Activated naive CD8-positive, alpha-beta T cell treated with anti-CD3 and anti-CD28 coated beads, Interleukin-2, amount 50 U/mL, for 24 hours (primary cell): ENCODE data around the gene ENOX1.

ENCODE experiments used
- ATAC-seq: fragments of 150-1000 bp; cut with Tn5 transposase; one replicate; pipeline ENCODE4 v1.10.0; 2021
- DNase-seq: peaks from one replicate; pipeline ENCODE4 v3.0.0; 2021
- H3K27ac Mint-ChIP-seq: one replicate; pipeline ENCODE4 v1.8.0; 2021; ENCODE audit warnings: mild to moderate bottlenecking, mixed read lengths
- H3K27me3 Mint-ChIP-seq: one replicate; pipeline ENCODE4 v1.8.0; 2021; ENCODE audit warnings: mixed read lengths
- H3K36me3 Mint-ChIP-seq: one replicate; pipeline ENCODE4 v1.8.0; 2021; ENCODE audit warnings: low read depth, mixed read lengths
- H3K4me1 Mint-ChIP-seq: one replicate; pipeline ENCODE4 v1.8.0; 2021; ENCODE audit warnings: mixed read lengths
- H3K4me3 Mint-ChIP-seq: one replicate; pipeline ENCODE4 v1.8.0; 2021; ENCODE audit warnings: mild to moderate bottlenecking, moderate library complexity, mixed read lengths
- H3K9me3 Mint-ChIP-seq: one replicate; pipeline ENCODE4 v1.8.0; 2021; ENCODE audit warnings: mixed read lengths

Gene ENOX1

DNA sequence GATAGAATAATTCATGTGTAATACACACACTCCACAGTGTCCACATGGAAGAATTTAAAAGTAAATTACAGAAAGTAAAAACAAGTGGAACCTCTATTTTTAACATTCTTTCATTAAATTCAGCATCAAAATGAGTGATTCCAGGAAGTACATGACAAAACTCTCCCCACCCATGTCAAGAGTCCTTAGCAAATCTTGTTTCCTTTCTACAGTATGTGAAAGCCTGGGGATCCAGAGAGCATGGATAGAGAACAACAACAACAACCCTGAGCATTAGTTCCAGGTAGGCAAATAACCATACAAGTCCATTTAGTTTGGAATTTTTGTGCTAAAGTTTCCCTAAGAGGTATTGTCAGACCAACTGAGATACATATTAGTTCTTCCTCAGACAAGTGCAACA, 267.9 kb downstream of the ENOX1 start:
- ATAC-seq: no peak
- H3K27me3 Mint-ChIP-seq: peaks cover 3% of the 10 kb centered on the region

DNA sequence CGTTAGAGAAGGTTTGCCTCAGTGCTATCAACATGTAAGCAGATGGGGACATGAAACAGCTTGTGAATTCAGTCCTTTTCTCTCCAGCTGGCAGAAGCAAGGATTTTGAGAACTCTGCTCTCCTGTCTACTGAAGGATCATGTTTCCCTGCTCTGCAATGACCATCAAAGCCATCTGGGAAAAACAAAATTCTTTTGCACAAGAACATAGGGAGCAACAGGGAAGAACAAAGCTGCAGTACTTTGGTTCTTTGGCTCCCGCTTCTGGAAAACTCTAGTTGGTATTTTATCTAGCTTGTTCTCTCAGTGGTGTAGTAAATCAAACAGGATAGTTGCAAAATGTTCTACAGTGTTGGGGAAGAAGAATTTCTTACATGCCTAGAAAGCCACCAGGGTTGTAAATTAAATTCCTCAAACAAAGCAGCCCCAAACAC, 270.4 kb downstream of the ENOX1 start:
- Mint-ChIP-seq H3K4me3 (no peak overlapping the region), H3K27ac (no peak overlapping the region), H3K9me3 (no peaks in the 10 kb centered on the region), H3K36me3 (no peaks in the 10 kb centered on the region), H3K27me3 (peaks cover 7% of the 10 kb centered on the region), H3K4me1 (no peaks in the 10 kb centered on the region)
- DNase-seq (no peak), ATAC-seq (no peak)

More for the DNA sequence above, 267.9 kb downstream of the ENOX1 start:
- H3K4me3 Mint-ChIP-seq: no peak overlapping the region
- H3K27ac Mint-ChIP-seq: no peak overlapping the region
- no peaks in the 10 kb centered on the region for H3K4me1 Mint-ChIP-seq
- H3K9me3 Mint-ChIP-seq: no peaks in the 10 kb centered on the region
- no peak for DNase-seq
- no peaks in the 10 kb centered on the region for H3K36me3 Mint-ChIP-seq

DNA sequence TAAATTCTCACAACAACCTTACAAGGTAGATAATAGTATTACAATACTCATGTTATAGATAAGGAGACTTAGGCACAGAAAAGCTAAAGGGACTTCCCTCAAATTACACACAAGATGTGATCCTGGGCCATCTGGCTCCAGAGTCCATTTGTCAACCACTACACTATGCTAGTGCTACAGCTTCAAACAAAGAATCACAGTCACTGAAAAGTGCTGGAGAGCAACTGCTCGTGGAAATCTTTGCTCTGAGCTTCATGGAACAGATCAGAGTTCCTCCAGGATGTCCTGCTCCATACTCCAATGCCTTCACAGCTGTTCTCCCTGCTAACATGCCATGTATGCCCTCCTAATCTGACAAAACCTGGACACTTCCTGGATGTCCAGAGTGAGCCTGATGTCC, 271.2 kb downstream of the ENOX1 start:
- H3K27me3 Mint-ChIP-seq: peaks cover 7% of the 10 kb centered on the region
- no peak overlapping the region for H3K27ac Mint-ChIP-seq
- H3K4me3 Mint-ChIP-seq: no peak overlapping the region
- DNase-seq (no peak), ATAC-seq (no peak)
- H3K36me3 Mint-ChIP-seq: no peaks in the 10 kb centered on the region
- no peaks in the 10 kb centered on the region for H3K9me3 Mint-ChIP-seq
- no peaks in the 10 kb centered on the region for H3K4me1 Mint-ChIP-seq

- peaks cover 7% of the 10 kb centered on the region for H3K27me3 Mint-ChIP-seq
- no peak overlapping the region for H3K27ac Mint-ChIP-seq
- ATAC-seq (no peak), DNase-seq (no peak)
- no peak overlapping the region for H3K4me3 Mint-ChIP-seq
- no peaks in the 10 kb centered on the region for H3K4me1 Mint-ChIP-seq
- no peaks in the 10 kb centered on the region for H3K36me3 Mint-ChIP-seq
- H3K9me3 Mint-ChIP-seq: no peaks in the 10 kb centered on the region
These were observed 272.5 kb downstream of the ENOX1 start for GRCh38 chr13:43514311-43514710.

DNA sequence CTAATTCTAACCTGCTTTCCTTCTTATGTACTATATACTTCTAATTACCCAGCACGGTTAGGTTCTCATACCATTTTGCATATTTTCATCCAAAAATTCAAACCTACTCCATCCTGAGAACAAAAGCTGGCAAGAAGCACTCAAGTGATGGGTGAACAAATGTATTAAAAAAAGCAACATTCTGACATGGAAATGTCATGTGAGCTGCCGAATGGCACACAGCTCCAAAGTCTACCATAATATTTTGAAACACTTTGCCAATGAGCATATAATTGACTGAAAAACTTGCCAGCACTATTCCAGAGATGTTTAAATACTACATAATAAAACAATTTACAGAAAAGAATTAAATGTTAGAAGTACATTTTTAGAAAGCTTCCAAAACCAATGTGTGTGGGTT, 274.6 kb downstream of the ENOX1 start:
- no peaks in the 10 kb centered on the region for H3K36me3 Mint-ChIP-seq
- DNase-seq (no peak), ATAC-seq (no peak)
- no peak overlapping the region for H3K27ac Mint-ChIP-seq
- no peak overlapping the region for H3K4me3 Mint-ChIP-seq
- no peaks in the 10 kb centered on the region for H3K9me3 Mint-ChIP-seq
- H3K27me3 Mint-ChIP-seq: peaks cover 7% of the 10 kb centered on the region
- H3K4me1 Mint-ChIP-seq: no peaks in the 10 kb centered on the region

GRCh38 chr13:43510956-43511901, 275.5 kb downstream of the ENOX1 start:
- H3K4me3 Mint-ChIP-seq: no peak overlapping the region
- H3K36me3 Mint-ChIP-seq: no peaks in the 10 kb centered on the region
- H3K4me1 Mint-ChIP-seq: no peaks in the 10 kb centered on the region
- no peak overlapping the region for H3K27ac Mint-ChIP-seq
- no peaks in the 10 kb centered on the region for H3K9me3 Mint-ChIP-seq
- no peak for DNase-seq
- H3K27me3 Mint-ChIP-seq: peaks cover 8% of the 10 kb centered on the region
- ATAC-seq: no peak

- Mint-ChIP-seq H3K4me3 (no peak overlapping the region), H3K4me1 (no peaks in the 10 kb centered on the region), H3K27me3 (peaks cover 2% of the 10 kb centered on the region), H3K36me3 (no peaks in the 10 kb centered on the region), H3K27ac (no peak overlapping the region), H3K9me3 (peaks cover 5% of the 10 kb centered on the region)
- ATAC-seq (no peak), DNase-seq (no peak)
These were observed 291.0 kb downstream of the ENOX1 start for GRCh38 chr13:43495732-43496131.

GRCh38 chr13:43494206-43494605, 292.6 kb downstream of the ENOX1 start:
- no peak overlapping the region for H3K4me3 Mint-ChIP-seq
- DNase-seq (no peak), ATAC-seq (no peak)
- peaks cover 8% of the 10 kb centered on the region for H3K9me3 Mint-ChIP-seq
- no peak overlapping the region for H3K27ac Mint-ChIP-seq
- H3K36me3 Mint-ChIP-seq: no peaks in the 10 kb centered on the region
- H3K27me3 Mint-ChIP-seq: peaks cover 2% of the 10 kb centered on the region
- no peaks in the 10 kb centered on the region for H3K4me1 Mint-ChIP-seq

GRCh38 chr13:43493496-43494000, 293.2 kb downstream of the ENOX1 start:
- ATAC-seq (no peak), DNase-seq (no peak)
- Mint-ChIP-seq H3K36me3 (no peaks in the 10 kb centered on the region), H3K27ac (no peak overlapping the region), H3K27me3 (peaks cover 2% of the 10 kb centered on the region), H3K4me3 (no peak overlapping the region), H3K4me1 (no peaks in the 10 kb centered on the region), H3K9me3 (peaks cover 8% of the 10 kb centered on the region)

DNA sequence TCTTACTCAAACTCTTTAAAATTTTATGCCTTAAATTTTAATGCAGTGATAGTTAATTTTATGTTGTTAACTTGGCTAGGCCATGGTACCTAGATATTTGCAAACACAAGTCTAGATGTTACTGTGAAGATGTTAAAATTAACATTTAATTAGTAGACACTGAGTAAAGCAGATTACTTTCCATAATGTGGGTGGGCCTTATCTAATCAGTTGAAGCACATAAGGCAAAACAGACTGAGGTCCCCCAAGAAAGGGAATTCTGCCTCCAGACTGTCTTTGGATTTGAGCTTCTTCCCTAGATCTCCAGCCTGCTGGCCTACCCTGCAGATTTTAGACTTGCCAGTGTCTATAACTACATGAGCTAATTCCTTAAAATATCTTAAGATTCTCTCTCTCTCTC, 294.0 kb downstream of the ENOX1 start:
- H3K4me3 Mint-ChIP-seq: no peak overlapping the region
- ATAC-seq: no peak
- no peak for DNase-seq
- H3K27ac Mint-ChIP-seq: no peak overlapping the region
- H3K9me3 Mint-ChIP-seq: peaks cover 8% of the 10 kb centered on the region
- H3K4me1 Mint-ChIP-seq: no peaks in the 10 kb centered on the region
- H3K36me3 Mint-ChIP-seq: no peaks in the 10 kb centered on the region
- H3K27me3 Mint-ChIP-seq: peaks cover 2% of the 10 kb centered on the region

GRCh38 chr13:43492311-43492710, 294.5 kb downstream of the ENOX1 start:
- no peak overlapping the region for H3K27ac Mint-ChIP-seq
- peaks cover 2% of the 10 kb centered on the region for H3K27me3 Mint-ChIP-seq
- no peak overlapping the region for H3K4me3 Mint-ChIP-seq
- no peak for ATAC-seq
- H3K36me3 Mint-ChIP-seq: no peaks in the 10 kb centered on the region
- H3K9me3 Mint-ChIP-seq: peaks cover 8% of the 10 kb centered on the region
- DNase-seq: no peak
- no peaks in the 10 kb centered on the region for H3K4me1 Mint-ChIP-seq

GRCh38 chr13:43489233-43489632, 297.5 kb downstream of the ENOX1 start:
- ATAC-seq: no peak
- Mint-ChIP-seq H3K4me3 (no peak overlapping the region), H3K36me3 (no peaks in the 10 kb centered on the region), H3K4me1 (peaks cover 4% of the 10 kb centered on the region), H3K9me3 (peaks cover 8% of the 10 kb centered on the region), H3K27me3 (peaks cover 2% of the 10 kb centered on the region), H3K27ac (no peak overlapping the region)
- no peak for DNase-seq

DNA sequence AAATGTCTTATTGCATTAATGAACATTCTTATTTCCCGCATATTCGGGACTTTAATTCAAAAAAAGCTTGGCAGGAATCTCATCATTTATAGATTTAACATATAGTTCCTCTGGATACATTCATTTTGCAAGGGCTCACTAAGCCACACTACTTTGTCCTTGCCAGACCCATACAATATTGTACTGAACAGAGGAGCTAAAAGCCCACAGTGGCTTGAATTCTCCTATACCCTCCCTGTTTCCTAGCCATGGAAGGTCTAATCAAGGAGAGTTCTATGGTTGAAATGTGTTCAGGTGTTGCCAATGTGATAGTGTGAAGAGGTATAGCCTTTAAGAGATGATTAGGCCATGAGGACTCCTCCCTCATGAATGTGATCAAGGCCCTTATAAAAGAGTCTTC, 298.9 kb downstream of the ENOX1 start:
- H3K4me1 Mint-ChIP-seq: peaks cover 7% of the 10 kb centered on the region
- DNase-seq (no peak), ATAC-seq (no peak)
- H3K27me3 Mint-ChIP-seq: no peaks in the 10 kb centered on the region
- H3K36me3 Mint-ChIP-seq: no peaks in the 10 kb centered on the region
- peaks cover 8% of the 10 kb centered on the region for H3K9me3 Mint-ChIP-seq
- no peak overlapping the region for H3K4me3 Mint-ChIP-seq
- no peak overlapping the region for H3K27ac Mint-ChIP-seq

DNA sequence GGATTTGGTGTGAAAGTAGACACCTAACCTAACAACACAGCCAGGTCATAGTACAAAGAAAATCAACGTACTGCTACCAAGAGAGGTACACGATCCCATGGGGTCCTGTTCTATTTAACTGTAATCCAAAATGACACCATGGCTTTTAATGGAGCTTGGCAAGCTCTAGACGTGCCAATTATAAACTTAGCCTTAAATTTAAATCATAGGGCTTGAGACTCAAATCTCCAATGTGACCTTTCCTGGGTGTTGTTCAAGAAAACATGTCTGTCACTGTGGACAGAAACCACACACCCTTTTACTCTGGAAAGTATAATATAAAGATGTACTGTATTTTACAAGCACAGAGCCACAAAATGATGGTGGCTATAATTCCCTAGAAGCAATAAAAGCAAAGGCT, 299.3 kb downstream of the ENOX1 start:
- no peak overlapping the region for H3K4me3 Mint-ChIP-seq
- DNase-seq (no peak), ATAC-seq (no peak)
- no peaks in the 10 kb centered on the region for H3K36me3 Mint-ChIP-seq
- peaks cover 8% of the 10 kb centered on the region for H3K9me3 Mint-ChIP-seq
- H3K27me3 Mint-ChIP-seq: no peaks in the 10 kb centered on the region
- H3K4me1 Mint-ChIP-seq: peaks cover 7% of the 10 kb centered on the region
- no peak overlapping the region for H3K27ac Mint-ChIP-seq

DNA sequence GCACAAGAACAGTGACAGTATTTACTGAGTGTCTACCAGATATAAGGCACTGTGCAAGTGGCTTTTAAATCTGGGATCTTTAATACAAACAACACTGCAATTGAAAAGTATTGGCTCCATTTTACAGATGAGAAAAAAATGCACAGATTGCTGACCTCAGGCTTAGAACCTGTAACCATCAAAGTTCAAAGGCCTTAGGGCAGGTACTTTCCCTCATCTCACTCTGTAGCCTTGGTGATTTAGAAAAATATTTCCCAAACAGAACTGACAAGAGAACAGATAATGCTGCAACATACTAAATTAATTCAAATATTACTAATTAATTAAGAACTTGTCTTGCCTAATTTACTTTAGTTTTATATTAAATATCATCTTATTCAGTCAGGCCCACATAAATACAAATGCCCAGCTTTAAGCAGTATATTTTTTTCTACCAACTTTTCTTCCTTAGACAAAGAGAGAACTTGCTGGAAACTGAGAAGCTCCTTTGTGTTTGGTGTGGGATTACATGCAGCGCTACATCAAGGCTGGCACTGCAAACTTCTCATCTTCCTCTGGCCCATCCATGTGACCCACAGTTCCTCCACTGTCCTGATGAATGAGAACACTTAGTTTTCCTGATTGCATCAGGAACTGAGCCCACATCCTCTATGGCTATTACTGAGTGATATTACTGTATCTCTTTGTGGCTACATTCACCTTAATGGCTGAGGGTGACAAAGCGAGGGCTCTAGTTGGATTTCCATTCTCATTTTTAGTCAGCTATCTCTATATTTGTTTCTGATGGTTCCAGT, 302.1 kb downstream of the ENOX1 start:
- H3K4me1 Mint-ChIP-seq: peaks cover 7% of the 10 kb centered on the region
- H3K27me3 Mint-ChIP-seq: peaks cover under 1% of the 10 kb centered on the region
- H3K36me3 Mint-ChIP-seq: no peaks in the 10 kb centered on the region
- H3K4me3 Mint-ChIP-seq: no peak overlapping the region
- peak; percentile 43 for ATAC-seq
- no peaks in the 10 kb centered on the region for H3K9me3 Mint-ChIP-seq
- H3K27ac Mint-ChIP-seq: no peak overlapping the region
- DNase-seq: no peak
